T-helper 1 cell treated with Interleukin-12 subunit alpha and Interleukin-12 subunit beta and Interleukin-4 antibody, amounts not matched to agents 30 μg/mL and 1 μg/mL, for 36 hours (primary cell): ENCODE measurements around the gene FHL3.
A peak's percentile ranks its signal among the peaks of the same experiment; 100 is the strongest.
"Not testable (repeated sequence)": the region's sequence is repeated elsewhere in the genome, so short reads cannot be mapped to it uniquely, and the experiment has no call there.

Experiments used
- H3K27ac Mint-ChIP-seq: one replicate; pipeline ENCODE4 v1.8.0; 2021; ENCODE audit warnings: mild to moderate bottlenecking, mixed read lengths
- H3K27me3 Mint-ChIP-seq: one replicate; pipeline ENCODE4 v1.8.0; 2021; ENCODE audit warnings: low read depth, mixed read lengths
- H3K36me3 Mint-ChIP-seq: one replicate; pipeline ENCODE4 v1.8.0; 2021; ENCODE audit warnings: low read depth, mixed read lengths
- H3K4me1 Mint-ChIP-seq: one replicate; pipeline ENCODE4 v1.8.0; 2021; ENCODE audit warnings: low read depth, mixed read lengths
- H3K4me3 Mint-ChIP-seq: one replicate; pipeline ENCODE4 v1.8.0; 2021; ENCODE audit warnings: mild to moderate bottlenecking, moderate library complexity, mixed read lengths
- H3K9me3 Mint-ChIP-seq: one replicate; pipeline ENCODE4 v1.8.0; 2021; ENCODE audit warnings: mixed read lengths

Gene FHL3

DNA sequence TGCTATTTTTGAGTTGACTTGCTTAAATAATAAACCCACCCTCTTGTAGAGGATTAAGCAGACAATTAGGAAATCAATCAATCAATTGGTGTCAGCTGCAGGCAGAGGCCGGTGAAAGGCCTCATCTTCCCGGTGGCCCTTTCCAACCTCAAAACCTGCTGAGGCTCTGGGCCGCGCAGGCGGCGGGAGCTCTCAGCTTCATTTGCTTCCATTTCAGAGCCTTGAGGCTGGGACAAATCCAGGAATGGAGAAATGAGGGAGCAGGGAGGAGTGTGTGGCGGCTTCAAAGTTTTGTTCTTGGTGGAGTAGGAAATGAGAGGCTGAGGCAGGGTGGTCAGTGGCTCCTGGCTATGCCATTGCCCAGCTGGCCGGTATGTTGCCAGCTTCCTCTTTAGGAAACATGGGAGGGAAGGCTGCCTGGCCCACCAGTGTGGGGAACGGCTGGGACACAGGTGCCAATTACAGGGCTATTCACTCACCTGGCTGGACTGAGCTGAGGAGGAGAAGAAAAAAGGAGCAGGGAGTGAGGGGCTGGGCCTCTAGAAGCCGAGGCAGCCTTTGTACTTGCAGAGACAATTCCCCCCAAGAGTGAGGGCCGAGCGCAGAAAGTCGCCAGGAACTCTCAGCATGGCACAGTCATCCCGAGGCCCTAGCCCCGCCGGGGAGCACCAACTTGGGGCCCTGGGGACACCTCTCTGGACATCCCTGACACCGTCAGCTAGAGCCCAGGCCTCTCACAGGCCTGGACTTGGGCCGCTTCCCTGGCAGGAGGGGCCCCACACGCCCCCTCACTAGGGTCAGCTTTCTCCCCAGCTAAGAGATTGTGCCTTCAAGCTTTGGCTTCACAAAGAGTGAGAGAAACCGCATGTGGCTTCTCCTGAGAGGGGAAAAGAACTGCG lies 36.9 kb upstream of the FHL3 start:
- H3K9me3 Mint-ChIP-seq: no peaks in the 10 kb centered on the region
- no peaks in the 10 kb centered on the region for H3K36me3 Mint-ChIP-seq
- no peak overlapping the region for H3K27ac Mint-ChIP-seq
- H3K27me3 Mint-ChIP-seq: peaks cover 53% of the 10 kb centered on the region
- no peak overlapping the region for H3K4me3 Mint-ChIP-seq
- no peaks in the 10 kb centered on the region for H3K4me1 Mint-ChIP-seq

- peaks cover 45% of the 10 kb centered on the region for H3K27me3 Mint-ChIP-seq
- no peaks in the 10 kb centered on the region for H3K36me3 Mint-ChIP-seq
- H3K4me1 Mint-ChIP-seq: no peaks in the 10 kb centered on the region
- no peak overlapping the region for H3K4me3 Mint-ChIP-seq
- no peaks in the 10 kb centered on the region for H3K9me3 Mint-ChIP-seq
- no peak overlapping the region for H3K27ac Mint-ChIP-seq
Measured at GRCh38 chr1:38039331-38040088, 34.2 kb upstream of the FHL3 start.

GRCh38 chr1:38038861-38039260 lies 33.5 kb upstream of the FHL3 start:
- H3K4me1 Mint-ChIP-seq: no peaks in the 10 kb centered on the region
- no peak overlapping the region for H3K4me3 Mint-ChIP-seq
- peaks cover 40% of the 10 kb centered on the region for H3K27me3 Mint-ChIP-seq
- no peaks in the 10 kb centered on the region for H3K9me3 Mint-ChIP-seq
- no peak overlapping the region for H3K27ac Mint-ChIP-seq
- no peaks in the 10 kb centered on the region for H3K36me3 Mint-ChIP-seq

GRCh38 chr1:38037221-38037939 lies 32.1 kb upstream of the FHL3 start:
- Mint-ChIP-seq H3K36me3 (no peaks in the 10 kb centered on the region), H3K9me3 (no peaks in the 10 kb centered on the region), H3K4me1 (no peaks in the 10 kb centered on the region)

GRCh38 chr1:38034871-38035270 lies 29.6 kb upstream of the FHL3 start:
- Mint-ChIP-seq H3K9me3 (no peaks in the 10 kb centered on the region), H3K4me1 (peaks cover 10% of the 10 kb centered on the region), H3K27me3 (peaks cover 3% of the 10 kb centered on the region), H3K27ac (no peak overlapping the region), H3K4me3 (no peak overlapping the region), H3K36me3 (no peaks in the 10 kb centered on the region)

More at GRCh38 chr1:38037221-38037939, 32.1 kb upstream of the FHL3 start:
- Mint-ChIP-seq H3K27ac (no peak overlapping the region), H3K27me3 (peaks cover 25% of the 10 kb centered on the region), H3K4me3 (no peak overlapping the region)

DNA sequence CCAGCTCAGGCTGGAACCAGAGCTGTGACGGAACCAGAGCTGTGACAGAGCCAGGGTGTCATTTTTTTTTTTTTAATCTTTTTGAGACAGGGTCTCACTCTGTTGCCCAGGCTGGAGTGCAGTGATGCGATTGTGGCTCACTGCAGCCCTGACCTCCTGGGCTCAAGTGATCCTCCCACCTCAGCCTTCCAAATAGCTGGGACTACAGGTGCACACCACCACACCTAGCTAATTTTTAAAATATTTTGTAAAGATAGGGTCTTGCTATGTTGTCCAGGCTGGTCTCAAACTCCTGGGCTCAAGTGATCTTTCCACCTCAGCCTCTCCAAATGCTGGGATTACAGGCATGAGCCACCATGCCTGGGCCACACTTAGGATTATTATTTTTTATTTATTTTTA lies 27.7 kb upstream of the FHL3 start:
- not testable (repeated sequence) for H3K36me3 Mint-ChIP-seq, H3K4me3 Mint-ChIP-seq, H3K27me3 Mint-ChIP-seq, H3K27ac Mint-ChIP-seq, H3K9me3 Mint-ChIP-seq
- peaks cover 23% of the 10 kb centered on the region for H3K4me1 Mint-ChIP-seq

GRCh38 chr1:38031513-38031866 lies 26.2 kb upstream of the FHL3 start:
- H3K36me3 Mint-ChIP-seq: no peaks in the 10 kb centered on the region
- no peak overlapping the region for H3K4me3 Mint-ChIP-seq
- peaks cover 33% of the 10 kb centered on the region for H3K4me1 Mint-ChIP-seq
- H3K27ac Mint-ChIP-seq: no peak overlapping the region
- H3K9me3 Mint-ChIP-seq: no peaks in the 10 kb centered on the region
- H3K27me3 Mint-ChIP-seq: no peaks in the 10 kb centered on the region

GRCh38 chr1:38030596-38031512 lies 25.5 kb upstream of the FHL3 start:
- H3K36me3 Mint-ChIP-seq: peaks cover 2% of the 10 kb centered on the region
- H3K9me3 Mint-ChIP-seq: no peaks in the 10 kb centered on the region
- peak overlapping the region; percentile 31 for H3K4me3 Mint-ChIP-seq
- H3K27me3 Mint-ChIP-seq: no peaks in the 10 kb centered on the region
- H3K4me1 Mint-ChIP-seq: peaks cover 37% of the 10 kb centered on the region
- H3K27ac Mint-ChIP-seq: peak overlapping the region; percentile 55

DNA sequence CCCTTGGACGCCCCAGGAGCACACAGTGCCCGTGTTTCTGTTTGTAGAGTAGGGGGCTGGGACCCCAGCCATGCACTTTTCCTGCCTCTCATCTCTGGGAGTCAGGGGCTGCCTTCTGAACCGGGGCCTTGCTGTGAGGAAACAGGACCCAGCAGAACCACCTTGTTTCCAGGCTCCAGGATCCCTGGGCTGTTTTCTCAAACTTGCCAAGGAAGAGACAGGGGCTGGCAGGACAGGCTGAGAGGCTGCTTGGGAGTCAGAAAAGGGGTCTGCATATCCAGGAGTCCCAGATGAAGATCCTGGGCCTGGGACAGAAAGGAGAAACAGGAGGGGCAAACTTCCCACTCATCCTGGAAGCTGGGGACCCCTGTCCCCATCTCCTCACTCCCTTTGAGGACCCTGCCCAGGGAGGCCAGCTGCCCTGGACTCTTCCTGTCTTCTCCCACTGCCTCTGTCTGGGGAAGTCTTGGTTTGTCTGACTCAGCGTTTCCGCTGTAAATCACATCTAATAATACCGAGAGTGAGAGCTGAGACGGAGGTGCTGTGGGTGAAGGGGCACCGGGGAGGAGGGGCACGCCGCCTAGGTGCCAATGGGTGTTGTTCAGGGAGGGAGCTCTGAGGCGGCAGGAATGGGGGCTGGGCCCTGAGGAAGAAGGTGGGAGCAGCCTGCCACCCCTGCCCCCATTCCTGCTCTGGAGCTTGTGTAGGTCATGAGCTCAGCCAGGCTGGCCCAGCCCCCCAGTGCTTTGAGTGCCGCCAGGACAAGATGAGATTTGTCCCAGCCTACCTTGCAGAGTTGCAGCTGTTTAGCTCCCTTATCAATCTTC lies 24.6 kb upstream of the FHL3 start:
- peaks cover 6% of the 10 kb centered on the region for H3K36me3 Mint-ChIP-seq
- peak overlapping the region; percentile 63 for H3K4me3 Mint-ChIP-seq
- H3K27me3 Mint-ChIP-seq: no peaks in the 10 kb centered on the region
- peaks cover 37% of the 10 kb centered on the region for H3K4me1 Mint-ChIP-seq
- H3K9me3 Mint-ChIP-seq: no peaks in the 10 kb centered on the region
- H3K27ac Mint-ChIP-seq: peak overlapping the region; percentile 62

- H3K4me1 Mint-ChIP-seq: peaks cover 37% of the 10 kb centered on the region
- H3K27me3 Mint-ChIP-seq: no peaks in the 10 kb centered on the region
- H3K4me3 Mint-ChIP-seq: no peak overlapping the region
- H3K9me3 Mint-ChIP-seq: no peaks in the 10 kb centered on the region
- no peak overlapping the region for H3K27ac Mint-ChIP-seq
- H3K36me3 Mint-ChIP-seq: peaks cover 8% of the 10 kb centered on the region
Measured at GRCh38 chr1:38029081-38029681, 23.9 kb upstream of the FHL3 start.

DNA sequence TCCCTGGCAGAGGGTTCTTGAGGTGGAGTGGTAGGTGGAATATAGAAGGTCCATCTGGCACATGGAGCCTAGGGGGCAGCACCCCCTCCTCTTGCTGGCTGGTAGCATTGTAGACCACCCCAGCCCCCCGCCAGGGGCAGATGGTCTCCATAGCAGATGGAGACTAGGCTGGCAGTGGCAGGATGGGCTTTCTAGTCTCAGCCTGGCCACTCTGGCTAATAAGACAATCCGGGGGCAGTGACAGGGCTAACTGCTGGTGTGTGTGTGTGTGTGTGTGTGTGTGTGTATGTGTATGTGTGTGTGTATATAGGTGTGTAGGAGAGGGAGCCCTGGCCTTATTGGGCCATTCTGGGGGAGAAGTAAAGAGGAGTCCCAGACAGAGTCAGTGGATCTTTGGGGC lies 23.4 kb upstream of the FHL3 start:
- Mint-ChIP-seq H3K9me3 (no peaks in the 10 kb centered on the region), H3K4me3 (peak overlapping the region; percentile 9), H3K4me1 (peaks cover 37% of the 10 kb centered on the region), H3K27ac (peak overlapping the region; percentile 57), H3K36me3 (peaks cover 12% of the 10 kb centered on the region), H3K27me3 (no peaks in the 10 kb centered on the region)

- Mint-ChIP-seq H3K9me3 (no peaks in the 10 kb centered on the region), H3K27ac (peak overlapping the region; percentile 57), H3K27me3 (no peaks in the 10 kb centered on the region), H3K4me3 (peak overlapping the region; percentile 9), H3K4me1 (peaks cover 37% of the 10 kb centered on the region), H3K36me3 (peaks cover 12% of the 10 kb centered on the region)
Measured at GRCh38 chr1:38028105-38028591, 22.8 kb upstream of the FHL3 start.
